GM12865 (cell line): Measurements from ENCODE around the gene NCK2.

Source experiments
- DNase-seq: peaks from one replicate; pipeline ENCODE4 v3.0.0; 2010; ENCODE audit warnings: low read depth
- H3K4me3 ChIP-seq: 2 replicates; pipeline ENCODE4 v1.5.1; 2011; ENCODE audit warnings: mild to moderate bottlenecking, low read depth, low read length, control low read depth
- CTCF ChIP-seq: IDR thresholded peaks from 2 replicates; pipeline ENCODE4 v1.5.1; 2011; ENCODE audit warnings: low read length, control low read depth, low read depth, inconsistent platforms; ENCODE audit not compliant: insufficient read depth; ENCODE audit errors: missing control alignments

Gene NCK2

GRCh38 chr2:105804266-105804665, 59.6 kb downstream of the NCK2 start:
- H3K4me3 ChIP-seq, result peak overlapping the region; percentile 23; the same call in 1 of the 2 replicates
- DNase-seq, result no peak
- no peak for TF ChIP-seq CTCF

- TF ChIP-seq CTCF, result no peak
- DNase-seq, result peak; percentile 53
- H3K4me3 ChIP-seq, result no peak overlapping the region
Measured at GRCh38 chr2:105806996-105807395, 62.3 kb downstream of the NCK2 start.

GRCh38 chr2:105808423-105809096, 63.8 kb downstream of the NCK2 start:
- DNase-seq, result no peak
- no peak overlapping the region for H3K4me3 ChIP-seq
- TF ChIP-seq CTCF, result no peak

- TF ChIP-seq CTCF, result no peak
- peak; percentile 90 for DNase-seq
Measured at GRCh38 chr2:105809097-105809473, 64.4 kb downstream of the NCK2 start.

GRCh38 chr2:105809723-105810122, 65.0 kb downstream of the NCK2 start:
- DNase-seq, result no peak
- no peak overlapping the region for H3K4me3 ChIP-seq
- TF ChIP-seq CTCF, result no peak

More at GRCh38 chr2:105809097-105809473, 64.4 kb downstream of the NCK2 start:
- H3K4me3 ChIP-seq, result no peak overlapping the region

GRCh38 chr2:105812180-105813044, 67.7 kb downstream of the NCK2 start:
- no peak for TF ChIP-seq CTCF
- H3K4me3 ChIP-seq, result no peak overlapping the region

More at GRCh38 chr2:105812180-105813044, 67.7 kb downstream of the NCK2 start:
- peak; percentile 89 for DNase-seq
